Measurements from ENCODE around the gene SLC34A1.

The SLC34A1 gene

DNA sequence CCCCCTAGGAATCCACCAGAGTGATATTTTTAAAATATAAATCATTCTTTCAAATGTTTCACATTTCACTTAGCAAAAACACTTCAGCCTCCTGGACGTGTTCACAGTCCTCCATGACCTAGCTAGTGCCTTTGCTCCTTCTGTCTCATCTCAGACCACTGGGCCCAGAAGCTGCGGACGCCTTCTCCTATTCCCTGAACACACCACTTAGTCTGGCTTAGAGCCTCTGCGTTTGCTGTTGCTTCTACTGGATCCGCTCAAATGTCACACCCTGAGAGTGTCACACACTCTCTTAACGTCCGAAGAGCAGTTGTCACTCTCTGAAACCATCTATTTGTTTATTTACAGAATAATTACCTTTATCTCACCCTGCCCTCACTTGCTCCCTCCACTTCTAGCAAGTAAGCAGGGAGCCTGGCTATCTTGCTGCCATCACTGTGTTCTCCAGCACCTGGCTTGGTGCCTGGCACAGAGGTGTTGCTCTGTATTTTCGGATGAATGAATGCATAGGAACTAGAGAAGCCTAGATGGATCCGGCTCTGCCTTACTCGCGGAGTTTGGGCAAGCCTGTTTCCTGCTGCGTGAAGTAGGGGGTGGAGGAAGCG is 41.1 kb downstream of the SLC34A1 start:
- DNase-seq, result no peak
- H3K27ac ChIP-seq (ENCODE audit: insufficient read depth, low read length, poor library complexity, severe bottlenecking), result peak overlapping the region; percentile 82
- peaks cover 3% of the 10 kb centered on the region for H3K36me3 ChIP-seq (ENCODE audit: control insufficient read depth, insufficient read depth, low read length)
- peak overlapping the region; percentile 55 for H3K4me3 ChIP-seq (ENCODE audit: insufficient read depth, low read depth, low read length, poor library complexity, severe bottlenecking)
- H3K27me3 ChIP-seq (replicated peaks; ENCODE audit: control insufficient read depth, insufficient read depth, low read length, poor library complexity, severe bottlenecking), result no peaks in the 10 kb centered on the region
- peaks cover 45% of the 10 kb centered on the region for H3K4me1 ChIP-seq (ENCODE audit: control insufficient read depth, insufficient read depth, low read length, poor library complexity, severe bottlenecking)
- H3K9me3 ChIP-seq (ENCODE audit: control insufficient read depth, low read length), result no peaks in the 10 kb centered on the region

DNA sequence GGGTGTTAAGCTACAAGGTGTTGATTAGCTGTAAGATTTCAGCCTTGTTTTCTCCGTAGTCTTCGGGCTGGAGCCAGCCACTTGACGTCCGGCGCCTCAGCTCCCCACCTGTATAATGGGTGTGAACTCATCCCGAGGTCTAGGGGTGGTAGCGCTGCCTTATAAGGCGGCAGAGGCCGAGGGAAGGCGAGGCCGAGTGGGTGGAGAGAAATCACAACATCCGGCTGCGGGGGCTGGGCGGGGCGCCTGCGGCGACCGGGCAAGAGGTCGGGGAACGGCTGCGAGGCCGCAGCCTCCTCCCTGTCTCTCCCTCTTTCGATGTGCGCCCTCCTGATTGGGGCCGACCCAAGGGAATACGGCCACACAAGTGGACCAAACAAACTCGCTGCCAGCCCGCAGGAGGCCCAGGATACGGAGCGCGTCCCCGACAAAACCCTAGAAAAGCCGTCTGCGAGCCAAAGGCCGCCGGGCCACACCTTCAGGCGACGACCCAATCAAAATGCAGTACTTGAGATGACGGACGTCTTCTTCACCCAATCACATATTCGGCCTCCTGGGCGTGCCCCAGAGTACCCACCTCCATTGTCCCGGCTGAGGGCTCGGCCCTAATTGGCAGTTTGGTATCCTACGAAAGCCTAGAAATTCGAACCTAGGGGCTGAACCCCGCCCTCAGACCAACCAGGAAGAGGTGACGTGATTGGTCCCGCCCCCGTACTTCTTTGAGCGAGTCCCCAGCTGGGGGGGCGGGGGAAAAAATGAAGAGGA is 41.7 kb downstream of the SLC34A1 start:
- Histone ChIP-seq H3K4me1 (ENCODE audit: control insufficient read depth, insufficient read depth, low read length, poor library complexity, severe bottlenecking) (peaks cover 52% of the 10 kb centered on the region), H3K27me3 (replicated peaks; ENCODE audit: control insufficient read depth, insufficient read depth, low read length, poor library complexity, severe bottlenecking) (no peaks in the 10 kb centered on the region)
- peak; percentile 99 to 100 (median 100) for DNase-seq

DNA sequence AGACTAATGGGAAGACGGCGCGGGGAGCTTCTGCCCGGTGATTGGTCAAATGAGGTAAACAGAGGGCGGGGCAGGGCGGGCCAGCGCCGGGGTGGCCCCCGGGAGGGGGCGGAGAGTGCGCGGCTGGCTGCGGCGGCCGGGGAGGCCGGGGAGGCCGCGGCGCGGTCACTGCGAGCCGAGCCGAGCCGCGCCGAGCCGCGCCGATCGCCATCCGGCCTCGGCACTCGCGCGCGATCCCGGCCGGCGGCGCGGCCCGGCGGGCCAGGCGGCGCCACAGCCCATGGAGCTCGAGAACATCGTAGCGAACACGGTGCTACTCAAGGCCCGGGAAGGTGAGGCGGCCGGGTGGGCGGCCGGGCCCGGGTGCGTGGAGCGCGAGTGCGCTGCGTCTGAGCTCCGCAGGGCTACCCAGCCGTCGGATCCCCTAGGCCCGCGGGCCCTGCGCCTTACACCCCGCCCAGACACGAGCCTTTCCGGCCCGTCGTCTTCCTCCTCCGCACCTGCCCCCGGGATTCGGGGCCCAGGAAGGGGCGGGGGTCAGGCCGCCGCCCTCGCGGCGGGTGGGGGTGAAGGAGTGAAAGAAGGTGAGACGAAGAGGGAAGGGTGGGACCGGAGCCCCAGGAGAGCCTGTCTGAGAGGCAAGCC is 42.5 kb downstream of the SLC34A1 start, which contains the start of gene GRK6:
GRK6 (plus strand) TSS at position 111 of the 645 bp plus-strand sequence; CDS start at position 281, 170 bp downstream.
- no peaks in the 10 kb centered on the region for H3K9me3 ChIP-seq (ENCODE audit: control insufficient read depth, low read length)
- H3K4me3 ChIP-seq (ENCODE audit: insufficient read depth, low read depth, low read length, poor library complexity, severe bottlenecking), result peak within 1 kb of the TSS; percentile 62
- no peaks in the 10 kb centered on the region for H3K27me3 ChIP-seq (replicated peaks; ENCODE audit: control insufficient read depth, insufficient read depth, low read length, poor library complexity, severe bottlenecking)
- H3K4me1 ChIP-seq (ENCODE audit: control insufficient read depth, insufficient read depth, low read length, poor library complexity, severe bottlenecking), result peaks cover 59% of the 10 kb centered on the region
- H3K36me3 ChIP-seq (ENCODE audit: control insufficient read depth, insufficient read depth, low read length), result peaks cover 3% of the 10 kb centered on the region
- DNase-seq, result peak; percentile 56 to 66 (median 58)
- H3K27ac ChIP-seq (ENCODE audit: insufficient read depth, low read length, poor library complexity, severe bottlenecking), result peak within 1 kb of the TSS; percentile 82

More for the DNA sequence above, 41.7 kb downstream of the SLC34A1 start:
- peaks cover 3% of the 10 kb centered on the region for H3K36me3 ChIP-seq (ENCODE audit: control insufficient read depth, insufficient read depth, low read length)
- H3K9me3 ChIP-seq (ENCODE audit: control insufficient read depth, low read length), result no peaks in the 10 kb centered on the region
- H3K27ac ChIP-seq (ENCODE audit: insufficient read depth, low read length, poor library complexity, severe bottlenecking), result peak overlapping the region; percentile 82
- H3K4me3 ChIP-seq (ENCODE audit: insufficient read depth, low read depth, low read length, poor library complexity, severe bottlenecking), result peak overlapping the region; percentile 55

DNA sequence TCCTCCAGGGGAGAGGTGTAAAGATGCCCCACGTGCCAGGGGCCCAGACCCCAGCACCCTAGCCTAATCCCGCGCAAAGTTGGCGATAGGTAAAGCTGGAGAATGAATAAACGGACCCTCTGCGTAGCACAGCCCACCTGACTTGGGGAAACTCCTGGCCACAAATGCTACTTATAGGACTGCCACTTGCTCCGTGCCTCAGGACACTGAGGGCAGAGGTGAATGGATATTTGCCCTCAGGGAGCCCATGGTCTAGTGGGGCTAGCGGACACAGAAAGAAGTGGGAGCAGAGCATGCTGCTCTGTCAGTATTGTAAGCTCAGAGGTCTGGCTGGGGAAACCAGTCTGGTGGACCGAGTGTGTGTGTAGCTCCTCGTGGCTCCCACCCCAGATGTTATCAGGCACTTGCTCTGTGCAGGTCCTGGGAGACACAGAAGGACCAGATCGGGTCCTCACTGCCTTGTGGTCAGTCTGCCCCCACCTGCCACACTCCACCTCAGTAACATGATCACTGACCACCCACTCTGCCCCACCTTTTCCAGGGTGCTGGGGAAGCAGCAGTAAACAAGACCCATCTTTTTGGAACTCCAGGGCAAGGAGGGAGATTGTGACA is 43.1 kb downstream of the SLC34A1 start:
- H3K27ac ChIP-seq (ENCODE audit: insufficient read depth, low read length, poor library complexity, severe bottlenecking), result peak overlapping the region; percentile 78
- no peaks in the 10 kb centered on the region for H3K9me3 ChIP-seq (ENCODE audit: control insufficient read depth, low read length)
- H3K4me3 ChIP-seq (ENCODE audit: insufficient read depth, low read depth, low read length, poor library complexity, severe bottlenecking), result peak overlapping the region; percentile 62
- DNase-seq, result no peak
- no peaks in the 10 kb centered on the region for H3K27me3 ChIP-seq (replicated peaks; ENCODE audit: control insufficient read depth, insufficient read depth, low read length, poor library complexity, severe bottlenecking)
- peaks cover 65% of the 10 kb centered on the region for H3K4me1 ChIP-seq (ENCODE audit: control insufficient read depth, insufficient read depth, low read length, poor library complexity, severe bottlenecking)
- H3K36me3 ChIP-seq (ENCODE audit: control insufficient read depth, insufficient read depth, low read length), result peaks cover 6% of the 10 kb centered on the region

DNA sequence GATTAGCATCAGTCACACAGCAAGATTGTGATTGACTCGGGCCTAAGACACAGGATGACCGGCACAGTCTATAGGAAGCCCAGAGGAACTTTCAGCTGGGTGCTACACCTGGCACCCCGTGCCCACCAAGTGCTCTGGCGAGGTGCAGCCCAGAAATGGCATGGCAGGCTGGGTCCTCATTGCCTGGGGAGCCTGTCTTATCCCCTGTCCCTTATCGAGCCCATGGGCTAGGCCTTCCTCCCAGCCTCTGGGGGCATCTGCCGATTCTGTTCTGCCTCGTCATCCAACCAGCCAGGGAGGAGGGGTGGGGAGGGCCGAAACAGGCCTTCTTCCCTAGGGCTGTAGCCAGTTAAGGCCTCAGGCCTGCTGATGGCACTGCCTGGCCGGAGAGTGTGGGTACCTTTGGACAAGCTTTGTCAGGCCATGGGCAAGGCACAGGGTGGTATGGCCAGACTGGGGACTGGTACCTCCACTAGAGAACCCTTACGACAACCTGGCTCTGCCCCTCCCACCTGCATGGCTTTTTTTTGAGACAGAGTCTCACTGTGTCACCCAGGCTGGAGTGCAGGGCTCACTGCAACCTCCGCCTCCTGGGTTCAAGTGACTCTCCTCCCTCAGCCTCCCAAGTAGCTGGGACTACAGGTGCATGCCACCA is 43.8 kb downstream of the SLC34A1 start:
- no peak for DNase-seq
- Histone ChIP-seq H3K27ac (ENCODE audit: insufficient read depth, low read length, poor library complexity, severe bottlenecking) (peak overlapping the region; percentile 78), H3K27me3 (replicated peaks; ENCODE audit: control insufficient read depth, insufficient read depth, low read length, poor library complexity, severe bottlenecking) (no peaks in the 10 kb centered on the region), H3K9me3 (ENCODE audit: control insufficient read depth, low read length) (no peaks in the 10 kb centered on the region), H3K36me3 (ENCODE audit: control insufficient read depth, insufficient read depth, low read length) (peaks cover 13% of the 10 kb centered on the region), H3K4me3 (ENCODE audit: insufficient read depth, low read depth, low read length, poor library complexity, severe bottlenecking) (peak overlapping the region; percentile 62), H3K4me1 (ENCODE audit: control insufficient read depth, insufficient read depth, low read length, poor library complexity, severe bottlenecking) (peaks cover 73% of the 10 kb centered on the region)

DNA sequence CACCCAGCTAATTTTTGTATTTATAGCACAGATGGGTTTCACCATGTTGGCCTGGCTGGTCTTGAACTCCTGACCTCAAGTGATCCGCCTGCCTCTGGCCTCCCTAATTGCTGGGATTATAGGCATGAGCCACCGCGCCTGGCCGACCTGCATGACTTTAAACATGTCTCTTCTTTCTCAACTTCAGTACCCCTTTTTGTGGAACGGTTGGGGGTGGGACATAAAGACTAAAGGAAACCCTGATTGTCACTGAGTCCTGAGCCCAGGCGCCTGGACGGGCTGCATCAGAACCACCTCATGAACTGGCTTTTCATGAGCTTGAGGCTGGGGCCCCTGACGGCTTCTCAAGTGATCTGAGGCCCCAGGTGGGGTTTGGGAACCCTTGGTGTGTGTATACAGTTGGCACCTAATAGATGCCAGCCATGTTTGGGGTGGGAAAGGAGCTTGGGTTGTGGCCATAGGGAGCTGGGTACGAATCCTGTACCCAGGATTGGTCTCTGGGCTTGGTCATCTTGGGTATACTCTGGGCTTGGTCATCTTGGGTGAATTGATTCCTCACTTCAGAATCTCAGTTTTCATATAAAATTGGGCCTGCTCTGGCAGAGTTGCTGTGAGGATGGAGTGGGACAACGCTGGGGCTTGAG is 44.5 kb downstream of the SLC34A1 start:
- Histone ChIP-seq H3K4me3 (ENCODE audit: insufficient read depth, low read depth, low read length, poor library complexity, severe bottlenecking) (peak overlapping the region; percentile 62), H3K9me3 (ENCODE audit: control insufficient read depth, low read length) (no peaks in the 10 kb centered on the region), H3K27ac (ENCODE audit: insufficient read depth, low read length, poor library complexity, severe bottlenecking) (peak overlapping the region; percentile 78), H3K4me1 (ENCODE audit: control insufficient read depth, insufficient read depth, low read length, poor library complexity, severe bottlenecking) (peaks cover 79% of the 10 kb centered on the region), H3K36me3 (ENCODE audit: control insufficient read depth, insufficient read depth, low read length) (peaks cover 19% of the 10 kb centered on the region), H3K27me3 (replicated peaks; ENCODE audit: control insufficient read depth, insufficient read depth, low read length, poor library complexity, severe bottlenecking) (no peaks in the 10 kb centered on the region)
- no peak for DNase-seq

DNA sequence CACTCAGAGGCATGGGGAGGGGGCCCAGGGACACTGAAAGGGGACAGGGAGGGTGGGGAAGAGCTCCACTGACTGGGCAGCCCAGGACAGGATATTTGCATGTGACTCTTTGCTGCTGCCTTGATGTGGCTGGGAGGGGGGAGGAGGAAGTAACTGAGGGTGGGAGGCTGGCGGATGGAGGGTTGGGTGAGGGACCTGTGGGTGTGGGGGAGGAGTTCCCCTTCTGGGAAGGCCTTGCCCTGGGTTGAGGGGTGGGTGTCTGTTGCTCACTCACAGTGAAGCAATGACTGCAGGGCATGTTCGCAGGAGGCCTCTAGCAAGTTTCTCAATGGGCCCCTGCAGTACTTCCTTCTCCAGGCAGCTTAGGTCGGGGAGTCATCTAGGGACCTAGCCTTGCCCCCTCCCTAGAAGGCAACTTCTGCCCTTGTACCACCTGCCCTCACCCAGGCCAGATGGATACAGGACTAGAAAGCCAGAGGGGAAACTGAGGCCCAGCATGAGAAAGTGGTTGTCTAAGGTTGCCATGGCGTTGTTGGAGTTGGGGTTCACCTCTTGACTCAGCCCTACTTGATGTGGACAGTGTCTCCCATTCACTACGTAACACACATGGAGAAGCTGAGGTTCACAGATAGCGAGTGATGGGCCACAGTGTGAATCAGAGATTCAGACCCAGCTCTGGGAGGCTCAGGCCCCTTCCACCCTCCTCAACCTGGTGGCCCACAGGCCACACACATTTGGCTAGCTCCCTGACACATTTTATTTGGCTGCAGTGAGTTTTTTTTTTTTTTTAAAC is 45.2 kb downstream of the SLC34A1 start:
- H3K27me3 ChIP-seq (replicated peaks; ENCODE audit: control insufficient read depth, insufficient read depth, low read length, poor library complexity, severe bottlenecking), result no peaks in the 10 kb centered on the region
- peak; percentile 75 to 82 (median 76) for DNase-seq
- H3K4me1 ChIP-seq (ENCODE audit: control insufficient read depth, insufficient read depth, low read length, poor library complexity, severe bottlenecking), result peaks cover 87% of the 10 kb centered on the region
- H3K4me3 ChIP-seq (ENCODE audit: insufficient read depth, low read depth, low read length, poor library complexity, severe bottlenecking), result peak overlapping the region; percentile 62
- H3K36me3 ChIP-seq (ENCODE audit: control insufficient read depth, insufficient read depth, low read length), result peaks cover 27% of the 10 kb centered on the region
- no peaks in the 10 kb centered on the region for H3K9me3 ChIP-seq (ENCODE audit: control insufficient read depth, low read length)
- peak overlapping the region; percentile 78 for H3K27ac ChIP-seq (ENCODE audit: insufficient read depth, low read length, poor library complexity, severe bottlenecking)

DNA sequence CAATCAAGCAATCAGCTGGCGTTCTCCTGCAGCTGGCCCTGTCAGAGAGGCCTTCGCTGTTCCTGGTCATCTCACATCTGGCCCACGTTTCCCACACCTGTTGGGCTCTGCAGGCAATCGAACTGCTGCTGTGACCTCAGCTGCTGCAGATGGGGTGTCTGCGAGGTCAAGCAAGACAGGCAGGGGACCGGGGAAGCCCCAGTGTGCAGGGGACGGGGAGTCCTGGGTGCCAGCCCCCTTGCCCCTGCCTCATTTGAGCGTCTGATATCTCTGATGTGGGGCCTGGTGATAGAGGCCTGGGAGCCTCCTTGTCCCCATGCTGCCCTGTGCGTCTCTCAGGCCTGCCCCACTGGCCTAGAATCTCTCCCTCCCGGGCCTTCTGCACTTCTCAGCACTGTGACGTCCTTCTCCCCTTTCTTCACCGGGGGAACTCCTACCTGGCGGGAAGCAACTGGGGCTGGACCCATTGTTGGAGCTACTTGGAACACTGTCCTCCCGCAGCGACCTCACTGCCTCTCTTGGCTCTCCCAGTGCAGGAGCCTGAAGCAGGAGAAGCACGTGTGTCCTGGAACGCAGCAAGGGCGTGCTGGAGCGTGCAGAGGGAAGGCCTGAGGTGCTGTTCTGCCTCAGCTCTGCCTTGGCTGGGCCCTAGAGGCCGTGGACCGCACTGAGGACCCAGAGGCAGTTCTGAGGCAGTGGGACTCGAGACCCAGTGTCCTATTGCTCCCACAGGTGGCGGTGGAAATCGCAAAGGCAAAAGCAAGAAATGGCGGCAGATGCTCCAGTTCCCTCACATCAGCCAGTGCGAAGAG is 46.1 kb downstream of the SLC34A1 start:
- no peaks in the 10 kb centered on the region for H3K9me3 ChIP-seq (ENCODE audit: control insufficient read depth, low read length)
- H3K4me3 ChIP-seq (ENCODE audit: insufficient read depth, low read depth, low read length, poor library complexity, severe bottlenecking), result peak overlapping the region; percentile 26
- H3K27ac ChIP-seq (ENCODE audit: insufficient read depth, low read length, poor library complexity, severe bottlenecking), result peak overlapping the region; percentile 78
- H3K27me3 ChIP-seq (replicated peaks; ENCODE audit: control insufficient read depth, insufficient read depth, low read length, poor library complexity, severe bottlenecking), result no peaks in the 10 kb centered on the region
- peaks cover 35% of the 10 kb centered on the region for H3K36me3 ChIP-seq (ENCODE audit: control insufficient read depth, insufficient read depth, low read length)
- H3K4me1 ChIP-seq (ENCODE audit: control insufficient read depth, insufficient read depth, low read length, poor library complexity, severe bottlenecking), result peaks cover 90% of the 10 kb centered on the region
- DNase-seq, result no peak
